DMS114 treated with DMSO at 0.1 percent for 48 hours (cell line): Measurements from ENCODE around the gene CROCC.
"Not testable (repeated sequence)": the region's sequence is repeated elsewhere in the genome, so short reads cannot be mapped to it uniquely, and the experiment has no call there.

Experiments used
- DNase-seq: peaks from one replicate; lab custom pipeline; 2025; ENCODE audit not compliant: unreplicated experiment; lab: John Stamatoyannopoulos, UW

Gene CROCC

GRCh38 chr1:16936580-16936979 is 14.8 kb downstream of the CROCC start:
- not testable (repeated sequence) for DNase-seq

- no peak for DNase-seq
These were observed 16.9 kb downstream of the CROCC start for GRCh38 chr1:16938351-16939321.

GRCh38 chr1:16939386-16940180 is 17.9 kb downstream of the CROCC start:
- peak; percentile 27 for DNase-seq

GRCh38 chr1:16944038-16944437 is 22.3 kb downstream of the CROCC start:
- DNase-seq: no peak

GRCh38 chr1:16945512-16945911 is 23.8 kb downstream of the CROCC start:
- not testable (repeated sequence) for DNase-seq

- not testable (repeated sequence) for DNase-seq
These were observed 24.5 kb downstream of the CROCC start for GRCh38 chr1:16946185-16946584.

- DNase-seq: no peak
These were observed 24.9 kb downstream of the CROCC start for GRCh38 chr1:16946646-16947045.

GRCh38 chr1:16948282-16948891 is 26.7 kb downstream of the CROCC start:
- not testable (repeated sequence) for DNase-seq

GRCh38 chr1:16949026-16949425 is 27.3 kb downstream of the CROCC start:
- not testable (repeated sequence) for DNase-seq

GRCh38 chr1:16952376-16952775 is 30.6 kb downstream of the CROCC start:
- not testable (repeated sequence) for DNase-seq

- no peak for DNase-seq
These were observed 32.8 kb downstream of the CROCC start for GRCh38 chr1:16954579-16954978.

- DNase-seq: no peak
These were observed 33.5 kb downstream of the CROCC start for GRCh38 chr1:16955186-16955585.

GRCh38 chr1:16956775-16957174 is 35.0 kb downstream of the CROCC start:
- DNase-seq: no peak

- DNase-seq: no peak
These were observed 36.0 kb downstream of the CROCC start for GRCh38 chr1:16957731-16958130.

- no peak for DNase-seq
These were observed 36.7 kb downstream of the CROCC start for GRCh38 chr1:16958475-16958874.

- no peak for DNase-seq
These were observed 39.0 kb downstream of the CROCC start for GRCh38 chr1:16960560-16961296.

GRCh38 chr1:16961297-16962133 is 39.8 kb downstream of the CROCC start:
- no peak for DNase-seq

GRCh38 chr1:16964169-16964568 is 42.4 kb downstream of the CROCC start:
- not testable (repeated sequence) for DNase-seq

- no peak for DNase-seq
These were observed 43.8 kb downstream of the CROCC start for GRCh38 chr1:16965486-16966067.
